Measurements from ENCODE around the gene UCP3.

DNA sequence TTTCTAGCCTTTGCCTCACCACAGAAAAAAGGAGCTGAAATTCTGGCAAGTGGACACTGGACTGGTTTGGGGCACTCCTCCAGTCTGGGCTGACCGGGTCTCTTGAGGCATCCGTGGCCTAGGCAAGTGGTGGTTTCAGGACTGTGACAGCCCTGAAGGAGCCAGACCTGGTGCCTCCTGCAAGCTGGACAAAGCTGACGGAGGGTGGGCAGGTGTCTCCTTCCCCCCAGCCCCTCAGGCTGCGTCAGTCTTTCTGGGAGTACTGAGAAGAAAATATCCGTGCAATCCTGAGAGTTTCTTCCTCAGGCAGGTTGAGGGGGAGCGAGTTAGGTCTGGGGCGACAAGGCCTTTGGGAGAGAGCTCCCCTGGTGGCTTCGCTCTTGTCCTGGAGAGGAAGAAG is 4.3 kb upstream of the UCP3 start:
- TF ChIP-seq, protein P1, sequence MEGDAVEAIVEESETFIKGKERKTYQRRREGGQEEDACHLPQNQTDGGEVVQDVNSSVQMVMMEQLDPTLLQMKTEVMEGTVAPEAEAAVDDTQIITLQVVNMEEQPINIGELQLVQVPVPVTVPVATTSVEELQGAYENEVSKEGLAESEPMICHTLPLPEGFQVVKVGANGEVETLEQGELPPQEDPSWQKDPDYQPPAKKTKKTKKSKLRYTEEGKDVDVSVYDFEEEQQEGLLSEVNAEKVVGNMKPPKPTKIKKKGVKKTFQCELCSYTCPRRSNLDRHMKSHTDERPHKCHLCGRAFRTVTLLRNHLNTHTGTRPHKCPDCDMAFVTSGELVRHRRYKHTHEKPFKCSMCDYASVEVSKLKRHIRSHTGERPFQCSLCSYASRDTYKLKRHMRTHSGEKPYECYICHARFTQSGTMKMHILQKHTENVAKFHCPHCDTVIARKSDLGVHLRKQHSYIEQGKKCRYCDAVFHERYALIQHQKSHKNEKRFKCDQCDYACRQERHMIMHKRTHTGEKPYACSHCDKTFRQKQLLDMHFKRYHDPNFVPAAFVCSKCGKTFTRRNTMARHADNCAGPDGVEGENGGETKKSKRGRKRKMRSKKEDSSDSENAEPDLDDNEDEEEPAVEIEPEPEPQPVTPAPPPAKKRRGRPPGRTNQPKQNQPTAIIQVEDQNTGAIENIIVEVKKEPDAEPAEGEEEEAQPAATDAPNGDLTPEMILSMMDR (IDR thresholded peaks at IDR 0.05; ENCODE audit: low read depth, low read length), result no peak
- no peak for TF ChIP-seq EZH2phosphoT487 (IDR thresholded peaks at IDR 0.05; ENCODE audit: low read depth)
